HG03558 (cell line): ENCODE results near the gene GOPC.
"Not testable (repeated sequence)": the region's sequence is repeated elsewhere in the genome, so short reads cannot be mapped to it uniquely, and the experiment has no call there.

ENCODE experiments used
- ATAC-seq: cut with Tn5 transposase; IDR thresholded peaks from one replicate; pipeline ENCODE4 v1.9.1; 2021; ENCODE audit warnings: moderate number of reproducible peaks; ENCODE audit not compliant: unreplicated experiment; ENCODE audit errors: extremely low read depth

Gene GOPC

DNA sequence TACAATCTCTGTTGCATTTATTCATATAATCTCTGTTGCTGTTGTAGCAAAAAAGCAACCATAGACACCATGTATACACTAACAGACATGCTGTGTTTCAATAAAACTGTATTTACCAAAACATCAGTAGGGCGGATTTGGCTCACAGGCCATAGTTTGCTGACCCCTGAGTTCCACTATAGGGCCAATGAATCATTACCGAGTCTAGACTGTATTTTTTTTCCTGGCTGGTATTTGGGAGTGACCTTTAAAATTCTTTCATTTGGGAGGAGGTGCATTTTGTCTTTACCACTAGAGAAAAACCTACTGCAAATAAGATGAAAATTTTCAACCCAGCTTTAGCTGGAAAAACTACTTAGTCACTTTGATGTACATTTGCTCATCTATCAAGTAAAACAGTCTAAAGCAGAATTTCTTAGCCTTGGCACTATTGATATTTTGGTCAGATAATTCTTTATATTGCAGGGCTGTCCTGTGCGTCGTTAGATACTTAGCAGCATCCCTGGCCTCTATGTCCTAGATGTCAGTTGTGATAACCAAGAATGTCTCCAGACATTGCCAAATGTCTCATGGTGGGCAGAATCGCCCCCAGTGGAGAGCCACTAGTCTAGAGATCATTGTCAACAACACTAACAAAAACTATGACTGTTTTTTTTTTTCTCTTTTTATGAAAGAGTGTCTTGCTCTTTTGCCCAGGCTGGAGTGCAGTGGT is 80.4 kb downstream of the GOPC start:
- no peak for ATAC-seq

GRCh38 chr6:117520603-117521395 is 81.5 kb downstream of the GOPC start:
- ATAC-seq = no peak

GRCh38 chr6:117518870-117519269 is 83.4 kb downstream of the GOPC start:
- ATAC-seq = no peak

- ATAC-seq = not testable (repeated sequence)
Measured at GRCh38 chr6:117517995-117518394, 84.3 kb downstream of the GOPC start.

DNA sequence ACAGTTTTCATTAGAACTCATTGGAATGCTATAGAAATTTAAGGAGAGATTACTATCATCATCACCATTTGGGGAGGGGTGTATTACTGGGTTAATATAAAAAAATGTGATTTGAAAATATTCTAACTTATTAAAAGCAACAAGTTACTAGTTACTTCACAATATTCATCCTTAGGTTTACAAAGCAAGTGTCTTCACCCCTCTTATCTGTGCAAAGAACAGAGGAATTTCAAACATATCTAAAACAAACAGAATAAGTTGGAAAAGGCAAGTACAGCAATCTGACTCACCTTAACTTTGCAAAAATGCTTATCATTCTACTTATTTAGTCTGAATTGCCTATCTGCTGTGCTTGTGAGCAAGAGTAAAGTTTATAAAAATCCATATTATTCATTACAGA is 87.0 kb downstream of the GOPC start:
- no peak for ATAC-seq

DNA sequence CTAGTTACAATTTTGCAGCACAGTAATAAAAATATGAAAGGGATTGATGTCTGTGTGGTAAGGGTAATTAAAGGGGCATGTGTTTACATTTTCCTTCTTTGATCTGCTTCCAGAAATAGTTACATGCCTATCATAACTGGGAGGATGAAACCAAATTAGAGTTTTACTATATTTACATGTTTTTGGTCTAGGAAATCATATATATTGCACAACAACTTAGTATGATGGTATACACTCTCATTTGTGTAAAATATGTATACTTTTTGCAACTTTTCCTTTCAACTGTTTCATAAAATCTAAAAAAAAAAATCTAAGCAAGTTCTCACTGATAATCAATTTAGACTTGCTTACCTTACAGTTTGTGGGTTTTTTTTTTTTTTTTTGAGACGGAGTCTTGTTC is 87.7 kb downstream of the GOPC start:
- no peak for ATAC-seq

- no peak for ATAC-seq
Measured at GRCh38 chr6:117513778-117514365, 88.4 kb downstream of the GOPC start.

DNA sequence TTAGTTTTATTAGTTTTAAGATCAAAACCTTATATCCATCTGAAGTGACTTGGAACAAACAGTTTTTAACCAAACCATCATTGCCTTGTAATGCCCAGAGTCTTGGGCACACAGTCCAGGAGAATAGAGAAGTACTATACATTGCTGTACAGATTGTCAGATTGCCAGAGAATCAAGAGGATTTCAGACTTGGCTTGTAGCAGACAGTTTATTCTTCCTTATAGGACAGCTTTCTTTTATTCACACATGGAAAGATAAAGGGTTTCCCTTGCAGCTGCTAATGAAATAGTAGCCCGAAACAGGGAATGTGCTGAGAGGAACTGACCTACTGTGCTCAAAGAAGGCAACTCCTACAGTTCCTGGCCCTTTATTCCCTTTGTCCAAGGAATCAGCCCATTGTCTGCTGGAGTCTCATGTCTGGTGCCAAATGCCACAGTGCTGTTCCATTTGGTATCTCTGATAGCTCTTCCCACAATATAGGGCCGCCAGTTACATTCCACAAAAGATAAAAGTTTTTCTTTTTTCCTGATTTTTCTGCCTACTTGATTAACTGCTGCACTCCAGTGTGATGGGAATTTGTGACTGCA is 89.2 kb downstream of the GOPC start:
- ATAC-seq = no peak

DNA sequence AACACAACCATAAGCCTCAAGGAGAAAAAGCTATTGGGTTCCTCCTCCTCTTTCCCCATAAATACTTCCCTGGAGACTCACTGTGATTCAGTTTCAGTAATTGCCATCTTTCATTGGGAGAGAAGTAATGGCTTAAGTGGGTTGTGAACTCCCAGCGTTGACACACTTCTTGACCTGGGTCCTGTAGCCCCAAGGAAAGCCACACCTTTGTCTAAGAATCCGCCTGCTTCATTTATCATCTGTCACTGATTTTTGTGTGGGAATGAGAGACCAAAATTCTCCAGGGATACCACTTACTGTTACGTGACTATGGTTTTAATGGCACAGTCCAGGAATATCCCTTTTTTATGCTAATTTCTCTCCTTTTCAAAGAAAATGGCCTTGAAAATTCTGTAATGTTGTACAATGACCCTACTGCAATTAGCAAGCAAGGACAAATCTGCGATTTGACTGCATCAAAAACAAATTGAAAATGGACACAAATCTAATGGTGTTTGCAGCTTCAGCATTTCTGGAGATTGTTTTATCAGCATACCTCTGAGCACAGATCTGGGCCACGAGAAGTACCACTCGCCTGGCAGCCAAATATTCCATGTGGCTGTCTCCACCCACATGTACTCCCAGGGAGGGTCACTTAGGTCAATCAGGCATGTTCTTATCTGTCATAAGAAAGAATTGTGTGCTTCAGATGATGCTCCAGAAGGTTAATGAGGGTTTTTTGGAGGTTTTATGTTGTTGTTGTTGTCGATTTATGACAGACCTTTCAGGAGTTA is 90.1 kb downstream of the GOPC start:
- no peak for ATAC-seq
